Smooth muscle cell of the brain vasculature (primary cell): Measurements from ENCODE around the gene HLA-DMA.

ENCODE experiments used
- DNase-seq: peaks from one replicate; pipeline ENCODE4 v3.0.0-alpha.2; 2012; ENCODE audit warnings: low read depth, low spot score

The HLA-DMA gene

GRCh38 chr6:32952817-32953739 is at the start of gene HLA-DMA:
TSS of gene HLA-DMA (minus strand) at chr6:32953097. CDS start at chr6:32953036, 61 bp downstream.
- DNase-seq, result peak; percentile 85

DNA sequence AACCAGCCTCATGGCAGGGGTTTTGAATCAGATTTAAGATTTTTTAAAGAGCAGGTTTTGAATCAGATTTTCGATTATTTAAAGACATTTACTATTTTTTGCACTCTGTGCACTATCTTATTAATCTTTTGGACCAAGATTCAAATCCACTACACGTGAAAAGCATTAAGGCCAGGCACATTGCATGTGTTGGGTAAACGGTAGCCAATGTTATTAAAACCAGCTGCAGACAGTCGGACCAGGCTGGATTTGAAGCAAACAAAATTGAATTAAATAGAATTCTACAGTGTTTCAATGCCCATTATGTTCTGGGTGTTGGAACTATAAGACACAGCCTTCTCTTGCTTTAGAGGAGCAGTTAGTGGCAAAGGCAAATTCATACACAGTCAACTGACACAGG is 48.8 kb upstream of the HLA-DMA start:
- DNase-seq, result no peak

DNA sequence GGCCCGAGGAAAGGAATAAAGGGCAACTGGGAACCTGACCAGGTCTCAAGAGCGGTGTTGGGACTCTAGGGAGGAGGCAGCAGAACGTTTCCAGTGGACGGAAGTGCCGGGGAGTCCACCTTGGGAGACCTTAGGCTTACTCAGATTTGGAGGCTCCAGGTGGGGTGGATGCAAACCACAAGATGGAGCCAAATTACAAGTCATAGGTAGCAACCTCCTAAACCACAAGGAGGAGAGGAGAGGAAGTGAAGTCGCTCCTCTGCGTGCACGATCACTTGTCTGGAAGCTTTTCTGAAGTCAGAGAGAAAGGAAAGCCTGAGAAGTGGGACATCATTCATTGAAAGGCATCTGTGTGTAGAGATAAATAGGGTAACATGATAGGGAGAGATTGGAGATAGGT is 47.2 kb upstream of the HLA-DMA start:
- DNase-seq, result no peak

- no peak for DNase-seq
Measured at GRCh38 chr6:32995448-32995847, 42.6 kb upstream of the HLA-DMA start.

DNA sequence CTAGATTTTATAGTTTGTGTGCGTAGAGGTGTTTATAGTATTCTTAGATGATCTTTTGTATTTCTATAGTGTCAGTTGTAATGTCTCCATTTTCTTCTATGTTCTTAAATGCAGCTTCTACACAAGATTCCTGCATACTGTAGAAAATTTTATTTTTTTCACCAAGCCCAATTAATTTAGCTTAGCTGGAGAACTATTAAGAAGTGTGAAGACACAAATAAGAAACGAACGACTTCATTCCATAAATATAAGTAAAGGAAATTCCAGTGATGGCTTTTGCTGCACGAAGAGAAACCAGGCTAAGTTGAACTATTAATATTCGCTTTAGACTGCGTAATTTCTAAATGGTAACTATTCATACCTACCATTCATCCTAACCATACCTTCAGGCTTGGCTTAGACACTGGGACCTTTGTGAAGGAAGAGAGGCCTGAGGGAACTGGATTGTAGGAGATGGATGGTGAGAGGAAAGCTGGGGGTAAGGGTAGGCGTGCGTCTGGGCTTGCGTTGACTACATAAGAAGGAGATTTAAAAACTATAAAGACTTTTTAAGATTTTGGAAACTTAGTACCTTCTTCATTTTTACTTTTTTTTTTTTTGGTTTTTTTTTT is 40.6 kb upstream of the HLA-DMA start:
- DNase-seq, result no peak

GRCh38 chr6:32991972-32992371 is 39.1 kb upstream of the HLA-DMA start:
- DNase-seq, result no peak

- no peak for DNase-seq
Measured at GRCh38 chr6:32989368-32989767, 36.5 kb upstream of the HLA-DMA start.

DNA sequence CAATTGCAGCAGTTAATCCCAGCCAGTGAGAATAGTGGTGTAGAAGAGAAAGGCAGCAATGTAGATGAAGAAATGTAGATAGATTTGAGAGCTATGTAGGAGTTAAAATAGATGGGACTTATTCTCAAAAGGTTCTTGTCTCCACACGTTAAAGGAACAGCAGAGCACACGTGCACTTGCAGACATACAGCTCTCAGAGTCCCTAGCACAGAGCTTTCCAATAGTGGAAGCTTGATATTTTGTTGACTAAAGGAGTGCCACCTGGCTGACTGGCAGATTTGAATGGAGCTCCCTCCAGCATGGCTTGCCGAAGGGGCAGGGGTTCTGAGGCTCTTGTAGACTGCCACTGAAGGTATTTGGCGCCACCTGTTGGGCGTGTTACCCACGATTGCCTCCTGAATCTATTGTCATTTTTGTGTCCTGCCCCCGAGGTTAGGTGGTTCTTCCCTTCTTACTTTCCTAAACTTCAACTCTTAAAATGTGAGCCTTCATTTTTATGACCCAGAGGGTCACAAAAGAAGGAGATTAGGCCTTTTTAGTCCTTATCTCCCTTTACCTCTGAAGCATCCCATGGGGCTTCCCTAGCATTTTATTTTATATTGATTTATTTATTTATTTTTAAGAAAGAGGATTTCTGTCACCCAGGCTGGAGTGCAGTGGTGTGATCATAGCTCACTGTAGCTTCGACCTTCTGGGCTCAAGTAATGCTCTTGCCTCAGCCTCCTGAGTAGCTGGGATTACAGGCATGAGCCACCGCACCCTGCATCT is 31.9 kb upstream of the HLA-DMA start:
- DNase-seq, result peak; percentile 65

GRCh38 chr6:32983964-32984621 is 31.2 kb upstream of the HLA-DMA start:
- no peak for DNase-seq

GRCh38 chr6:32983493-32983848 is 30.6 kb upstream of the HLA-DMA start:
- DNase-seq, result no peak

- DNase-seq, result no peak
Measured at GRCh38 chr6:32982702-32983492, 30.0 kb upstream of the HLA-DMA start.

DNA sequence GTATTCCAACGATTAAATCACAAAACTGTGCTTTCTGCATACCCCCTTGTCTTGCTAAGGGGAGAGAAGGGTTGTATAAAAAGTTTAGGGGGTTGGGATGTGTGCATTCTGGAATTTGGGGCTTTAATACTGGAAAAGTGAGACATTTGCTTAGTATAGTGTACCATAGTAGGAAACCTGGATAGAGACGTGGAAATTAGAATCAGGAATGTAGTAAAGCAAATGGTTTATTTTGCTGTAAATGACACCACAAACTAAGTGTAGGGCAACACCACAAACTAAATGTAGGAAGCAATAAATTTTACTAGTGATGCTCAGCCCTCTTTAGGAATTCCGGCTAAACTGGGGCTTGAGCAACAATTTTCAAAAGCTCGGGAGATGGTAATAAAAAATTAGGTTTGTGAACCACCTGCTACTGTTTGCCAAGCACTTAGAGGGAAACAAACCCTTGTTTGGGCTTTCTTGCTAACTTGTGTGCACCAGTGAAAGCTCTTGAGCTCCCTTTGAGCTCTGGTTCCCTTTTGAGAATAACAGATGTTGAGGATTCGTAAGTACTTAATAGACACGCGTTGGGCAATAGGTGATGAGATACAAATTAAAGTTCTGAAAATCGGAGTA is 29.3 kb upstream of the HLA-DMA start:
- DNase-seq, result no peak

- DNase-seq, result no peak
Measured at GRCh38 chr6:32980488-32981038, 27.7 kb upstream of the HLA-DMA start.

- no peak for DNase-seq
Measured at GRCh38 chr6:32979720-32980487, 27.0 kb upstream of the HLA-DMA start.

DNA sequence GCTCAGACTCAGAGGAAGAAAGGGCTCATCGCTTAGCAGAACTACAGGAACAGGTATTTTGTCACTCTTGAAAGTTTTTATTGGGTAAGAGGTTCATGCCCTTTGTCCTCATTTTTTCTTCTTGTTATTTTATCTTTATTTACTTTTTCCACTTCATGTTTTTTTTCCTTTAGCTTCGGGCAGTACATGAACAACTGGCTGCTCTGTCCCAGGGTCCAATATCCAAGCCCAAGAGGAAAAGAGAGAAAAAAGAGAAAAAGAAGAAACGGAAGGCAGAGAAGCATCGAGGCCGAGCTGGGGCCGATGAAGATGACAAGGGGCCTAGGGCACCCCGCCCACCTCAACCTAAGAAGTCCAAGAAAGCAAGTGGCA is 25.0 kb upstream of the HLA-DMA start:
- DNase-seq, result no peak

GRCh38 chr6:32977272-32977952 is 24.5 kb upstream of the HLA-DMA start:
- no peak for DNase-seq

- no peak for DNase-seq
Measured at GRCh38 chr6:32976334-32977069, 23.6 kb upstream of the HLA-DMA start.

- no peak for DNase-seq
Measured at GRCh38 chr6:32975886-32976285, 23.0 kb upstream of the HLA-DMA start.
